Measurements from ENCODE around the gene SBNO2. TPM values are rescaled to one million over a fixed set of nuclear protein-coding genes. Genes with fewer than 3 reads are reported as not detected.

SBNO2 gene
- total and polyA plus RNA-seq, 2 experiments from 2014 or later: 6.9 to 35.4 TPM

DNA sequence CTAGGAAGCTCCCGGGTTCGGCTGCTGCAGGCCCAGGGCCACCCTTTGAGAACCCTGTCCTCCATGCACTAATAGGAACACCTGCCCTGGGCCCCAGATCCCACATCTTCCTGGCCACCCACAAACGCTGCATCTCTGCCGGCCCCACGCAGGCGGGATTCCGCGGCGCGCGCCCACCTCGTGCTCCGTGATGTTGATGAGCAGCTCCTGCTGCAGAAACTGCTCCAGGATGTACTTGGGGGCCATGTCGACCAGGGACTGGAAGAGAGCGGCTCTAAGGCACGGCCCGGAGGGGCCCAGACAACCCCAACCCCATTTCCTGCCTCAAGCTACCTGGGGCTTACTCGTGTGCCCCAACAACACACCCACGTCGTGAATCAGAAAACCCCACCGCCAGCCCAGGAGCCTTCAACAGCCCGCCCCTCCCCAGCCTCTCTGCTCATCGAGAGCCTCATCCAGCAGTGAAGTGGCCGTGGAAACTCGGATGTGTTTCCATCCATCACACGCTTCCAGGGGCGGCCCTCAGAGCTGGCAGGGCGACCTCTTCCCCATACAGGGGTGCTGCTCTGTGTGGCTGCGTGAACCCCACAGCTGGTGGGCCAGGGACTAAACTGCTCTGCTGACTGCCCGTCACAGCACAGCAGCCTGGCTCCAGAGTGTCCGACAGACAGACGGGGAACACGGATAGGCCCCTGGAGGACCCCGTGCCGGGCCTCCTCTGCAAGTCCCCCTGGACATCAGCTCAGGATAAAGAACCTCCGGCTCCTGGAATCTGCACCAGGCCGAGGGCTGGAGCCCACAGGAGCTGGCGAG, 83.1 kb downstream of the SBNO2 start (continued):
- TF ChIP-seq, protein P1, sequence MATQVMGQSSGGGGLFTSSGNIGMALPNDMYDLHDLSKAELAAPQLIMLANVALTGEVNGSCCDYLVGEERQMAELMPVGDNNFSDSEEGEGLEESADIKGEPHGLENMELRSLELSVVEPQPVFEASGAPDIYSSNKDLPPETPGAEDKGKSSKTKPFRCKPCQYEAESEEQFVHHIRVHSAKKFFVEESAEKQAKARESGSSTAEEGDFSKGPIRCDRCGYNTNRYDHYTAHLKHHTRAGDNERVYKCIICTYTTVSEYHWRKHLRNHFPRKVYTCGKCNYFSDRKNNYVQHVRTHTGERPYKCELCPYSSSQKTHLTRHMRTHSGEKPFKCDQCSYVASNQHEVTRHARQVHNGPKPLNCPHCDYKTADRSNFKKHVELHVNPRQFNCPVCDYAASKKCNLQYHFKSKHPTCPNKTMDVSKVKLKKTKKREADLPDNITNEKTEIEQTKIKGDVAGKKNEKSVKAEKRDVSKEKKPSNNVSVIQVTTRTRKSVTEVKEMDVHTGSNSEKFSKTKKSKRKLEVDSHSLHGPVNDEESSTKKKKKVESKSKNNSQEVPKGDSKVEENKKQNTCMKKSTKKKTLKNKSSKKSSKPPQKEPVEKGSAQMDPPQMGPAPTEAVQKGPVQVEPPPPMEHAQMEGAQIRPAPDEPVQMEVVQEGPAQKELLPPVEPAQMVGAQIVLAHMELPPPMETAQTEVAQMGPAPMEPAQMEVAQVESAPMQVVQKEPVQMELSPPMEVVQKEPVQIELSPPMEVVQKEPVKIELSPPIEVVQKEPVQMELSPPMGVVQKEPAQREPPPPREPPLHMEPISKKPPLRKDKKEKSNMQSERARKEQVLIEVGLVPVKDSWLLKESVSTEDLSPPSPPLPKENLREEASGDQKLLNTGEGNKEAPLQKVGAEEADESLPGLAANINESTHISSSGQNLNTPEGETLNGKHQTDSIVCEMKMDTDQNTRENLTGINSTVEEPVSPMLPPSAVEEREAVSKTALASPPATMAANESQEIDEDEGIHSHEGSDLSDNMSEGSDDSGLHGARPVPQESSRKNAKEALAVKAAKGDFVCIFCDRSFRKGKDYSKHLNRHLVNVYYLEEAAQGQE (IDR thresholded peaks at IDR 0.05; ENCODE audit: unreplicated experiment): no peak
- TF ChIP-seq, protein P2, sequence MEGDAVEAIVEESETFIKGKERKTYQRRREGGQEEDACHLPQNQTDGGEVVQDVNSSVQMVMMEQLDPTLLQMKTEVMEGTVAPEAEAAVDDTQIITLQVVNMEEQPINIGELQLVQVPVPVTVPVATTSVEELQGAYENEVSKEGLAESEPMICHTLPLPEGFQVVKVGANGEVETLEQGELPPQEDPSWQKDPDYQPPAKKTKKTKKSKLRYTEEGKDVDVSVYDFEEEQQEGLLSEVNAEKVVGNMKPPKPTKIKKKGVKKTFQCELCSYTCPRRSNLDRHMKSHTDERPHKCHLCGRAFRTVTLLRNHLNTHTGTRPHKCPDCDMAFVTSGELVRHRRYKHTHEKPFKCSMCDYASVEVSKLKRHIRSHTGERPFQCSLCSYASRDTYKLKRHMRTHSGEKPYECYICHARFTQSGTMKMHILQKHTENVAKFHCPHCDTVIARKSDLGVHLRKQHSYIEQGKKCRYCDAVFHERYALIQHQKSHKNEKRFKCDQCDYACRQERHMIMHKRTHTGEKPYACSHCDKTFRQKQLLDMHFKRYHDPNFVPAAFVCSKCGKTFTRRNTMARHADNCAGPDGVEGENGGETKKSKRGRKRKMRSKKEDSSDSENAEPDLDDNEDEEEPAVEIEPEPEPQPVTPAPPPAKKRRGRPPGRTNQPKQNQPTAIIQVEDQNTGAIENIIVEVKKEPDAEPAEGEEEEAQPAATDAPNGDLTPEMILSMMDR (conservative IDR thresholded peaks at IDR 0.05; ENCODE audit: low read depth in 2 of 2): no peak
- TF ChIP-seq EZH2phosphoT487 (IDR thresholded peaks at IDR 0.05; ENCODE audit: unreplicated experiment) (no peak), NANOG (IDR thresholded peaks at IDR 0.05; ENCODE audit: borderline replicate concordance) (no peak), ZNF114 (CRISPR knock-in tag; IDR thresholded peaks at IDR 0.05) (no peak)

DNA sequence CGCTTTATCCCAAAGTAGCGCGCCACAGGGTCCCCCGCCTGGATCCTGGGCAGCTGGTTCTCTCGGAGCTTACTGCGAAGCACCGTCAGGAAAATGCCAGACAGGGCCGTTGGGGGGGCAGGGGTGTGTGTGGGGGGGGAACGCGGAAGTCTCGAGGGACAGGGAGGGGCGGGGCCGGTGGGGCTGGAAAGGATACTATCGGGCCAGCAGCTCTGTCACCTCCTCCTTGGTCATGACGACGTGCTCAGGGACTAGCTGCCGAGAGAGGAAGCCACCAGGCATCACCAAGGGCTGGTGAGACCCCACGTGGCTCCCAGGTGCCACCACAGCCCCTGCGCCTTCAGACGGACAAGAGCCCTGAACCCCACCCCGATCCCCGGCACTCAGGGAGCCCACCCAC, 84.2 kb downstream of the SBNO2 start:
- H3K9me2 ChIP-seq (ENCODE audit: insufficient read depth): no peaks in the 10 kb centered on the region
- Mint-ChIP-seq H3K36me3 (ENCODE audit: low read depth) (peaks cover 44% of the 10 kb centered on the region), H3K4me3 (no peak overlapping the region), H3K4me1 (peaks cover 5% of the 10 kb centered on the region; the same call in 2 of the 3 replicates), H3K9me3 (no peaks in the 10 kb centered on the region; the same call in 2 of the 3 replicates), H3K27ac (no peak overlapping the region), H3K27me3 (ENCODE audit: insufficient read depth, low read depth, poor library complexity) (peaks cover 18% of the 10 kb centered on the region)
- H3K27me3 ChIP-seq (ENCODE audit: insufficient read depth): no peaks in the 10 kb centered on the region
- DNase-seq (ENCODE audit: low spot score) (no peak), ATAC-seq (no peak)
- H3K36me3 ChIP-seq (ENCODE audit: insufficient read depth): peaks cover 9% of the 10 kb centered on the region; the same call in 1 of the 2 replicates
- H2AFZ ChIP-seq: no peak overlapping the region
- H3K79me2 ChIP-seq (replicated peaks; ENCODE audit: insufficient read depth): peaks cover 21% of the 10 kb centered on the region
- 0 out of 2 replicates have a peak, but pooled peaks cover 25% of the 10 kb centered on the region for H3F3A ChIP-seq (replicated peaks; ENCODE audit: low read depth)
- no peak overlapping the region for H3K4me3 ChIP-seq
- TF ChIP-seq STAT1 (IDR thresholded peaks at IDR 0.05; ENCODE audit: unreplicated experiment): no peak
- TF ChIP-seq, protein P2 (conservative IDR thresholded peaks at IDR 0.05; ENCODE audit: low read depth in 2 of 2): no peak
- TF ChIP-seq NANOG (IDR thresholded peaks at IDR 0.05; ENCODE audit: borderline replicate concordance): no peak
- TF ChIP-seq CREB1 (CRISPR knock-in tag; IDR thresholded peaks at IDR 0.05; ENCODE audit: low read depth): no peak
- H4K20me1 ChIP-seq (replicated peaks; ENCODE audit: insufficient read depth): peaks cover 20% of the 10 kb centered on the region
- no peak overlapping the region for H3K27ac ChIP-seq (ENCODE audit: low read depth)
- no peak overlapping the region for H3K4me2 ChIP-seq
- no peaks in the 10 kb centered on the region; the same call in 1 of the 2 replicates for H3K4me1 ChIP-seq (ENCODE audit: insufficient read depth)

All from GM23338 (cell line).